Neural cell (in vitro differentiated cells): ENCODE data around the gene DNAH1. TPM values are rescaled to one million over a fixed set of nuclear protein-coding genes. Genes with fewer than 3 reads are reported as not detected.

Experiments
- H2AFZ ChIP-seq: fragments of 200-600, 300-800 bp; sonication (generic), shearing (Covaris generic); 2 replicates; pipeline ENCODE4 v1.6.0; 2014; ENCODE audit warnings: low read depth, mild to moderate bottlenecking, antibody characterized with exemption, low read length, moderate library complexity
- H3F3A ChIP-seq: fragments of 200-600 bp; shearing (Covaris generic); 2 replicates; pipeline ENCODE4 v1.6.1; 2016; ENCODE audit warnings: mild to moderate bottlenecking, moderate library complexity, mixed read lengths, antibody characterized with exemption, low read length; ENCODE audit not compliant: insufficient read depth, poor library complexity, severe bottlenecking
- H3K27ac ChIP-seq: fragments of 200-600, 300-800 bp; sonication (generic), shearing (Covaris generic); 2 replicates; pipeline ENCODE4 v1.5.1; 2014; ENCODE audit warnings: mild to moderate bottlenecking, low read length, moderate library complexity
- H3K27me3 ChIP-seq: fragments of 300-800, 200-600 bp; sonication (generic), shearing (Covaris generic); 2 replicates; pipeline ENCODE4 v1.6.0; 2014; ENCODE audit warnings: mild to moderate bottlenecking, low read depth, low read length, moderate library complexity; ENCODE audit not compliant: insufficient read depth
- H3K36me3 ChIP-seq: fragments of 300-800, 200-600 bp; sonication (generic), shearing (Covaris generic); 2 replicates; pipeline ENCODE4 v1.5.1; 2014; ENCODE audit warnings: mild to moderate bottlenecking, antibody characterized with exemption, low read length, moderate library complexity; ENCODE audit not compliant: insufficient read depth
- H3K4me2 ChIP-seq: fragments of 300-800, 200-600 bp; sonication (generic), shearing (Covaris generic); 2 replicates; pipeline ENCODE4 v1.6.0; 2014; ENCODE audit warnings: mild to moderate bottlenecking, low read length
- H3K4me3 ChIP-seq: fragments of 300-800, 200-600 bp; sonication (generic), shearing (Covaris generic); 2 replicates; pipeline ENCODE4 v1.5.1; 2014; ENCODE audit warnings: mild to moderate bottlenecking, low read length, moderate library complexity
- H3K79me2 ChIP-seq: fragments of 200-600 bp; shearing (Covaris generic); replicated peaks from 2 replicates; pipeline ENCODE4 v1.6.0; 2014; ENCODE audit warnings: mild to moderate bottlenecking, low read length, moderate library complexity; ENCODE audit not compliant: insufficient read depth
- H3K9ac ChIP-seq: fragments of 300-800, 200-600 bp; sonication (generic), shearing (Covaris generic); 2 replicates; pipeline ENCODE4 v1.6.1; 2016; ENCODE audit warnings: mild to moderate bottlenecking, low read length, mixed read lengths
- H3K9me2 ChIP-seq: fragments of 200-600 bp; shearing (Covaris generic); 2 replicates; pipeline ENCODE4 v1.6.1; 2016; ENCODE audit warnings: mild to moderate bottlenecking, low read length, mixed read lengths; ENCODE audit not compliant: insufficient read depth
- H3K9me3 ChIP-seq: fragments of 200-600, 300-800 bp; sonication (generic), shearing (Covaris generic); 2 replicates; pipeline ENCODE4 v1.6.1; 2016; ENCODE audit warnings: mild to moderate bottlenecking, mixed run types, low read length, moderate library complexity, mixed read lengths
- H4K20me1 ChIP-seq: fragments of 200-600 bp; shearing (Covaris generic); 2 replicates; pipeline ENCODE4 v1.6.1; 2016; ENCODE audit warnings: mild to moderate bottlenecking, mixed run types; ENCODE audit not compliant: insufficient read depth
- CTCF ChIP-seq: fragments of 450-650 bp; IDR thresholded peaks from 2 replicates; pipeline ENCODE4 v1.5.1; 2014; ENCODE audit warnings: antibody characterized with exemption, mild to moderate bottlenecking, moderate library complexity; ENCODE audit not compliant: poor library complexity, severe bottlenecking
- EP300 ChIP-seq: fragments of 450-650 bp; conservative IDR thresholded peaks from 2 replicates; pipeline ENCODE4 v1.6.1; 2014; ENCODE audit warnings: antibody characterized with exemption, mild to moderate bottlenecking, moderate library complexity; ENCODE audit not compliant: poor library complexity, severe bottlenecking
- EZH2 ChIP-seq: fragments of 200-600, 300-800 bp; shearing (Covaris generic), sonication (generic); IDR thresholded peaks from 2 replicates; pipeline ENCODE4 v1.6.1; 2014; ENCODE audit warnings: antibody characterized with exemption, low read length, borderline replicate concordance, mild to moderate bottlenecking; ENCODE audit not compliant: insufficient read depth, poor library complexity, severe bottlenecking
- MXI1 ChIP-seq: fragments of 450-650 bp; conservative IDR thresholded peaks from 2 replicates; pipeline ENCODE4 v1.6.1; 2014; ENCODE audit warnings: antibody characterized with exemption, mild to moderate bottlenecking; ENCODE audit not compliant: poor library complexity, severe bottlenecking
- POLR2AphosphoS5 ChIP-seq: IDR thresholded peaks from 2 replicates; pipeline ENCODE4 v1.6.1; 2012
- RAD21 ChIP-seq: fragments of 450-650 bp; conservative IDR thresholded peaks from 2 replicates; pipeline ENCODE4 v1.6.1; 2014; ENCODE audit warnings: antibody characterized with exemption, mild to moderate bottlenecking, moderate library complexity
- REST ChIP-seq: IDR thresholded peaks from 2 replicates; pipeline ENCODE4 v1.6.1; 2012; ENCODE audit warnings: borderline replicate concordance
- SMC3 ChIP-seq: fragments of 450-650 bp; conservative IDR thresholded peaks from 2 replicates; pipeline ENCODE4 v1.6.1; 2014; ENCODE audit warnings: antibody characterized with exemption, mild to moderate bottlenecking, moderate library complexity; ENCODE audit not compliant: poor library complexity
- TAF1 ChIP-seq: IDR thresholded peaks from 2 replicates; pipeline ENCODE4 v1.6.1; 2012; ENCODE audit warnings: low read depth
- polyA plus RNA-seq: library from polyadenylated mRNA; depleted of rRNA; stranded (reverse); fragments of >200 nt; gene quantifications from 2 replicates; pipeline ENCODE4 v1.2.3, GENCODE V29; 2014

The DNAH1 gene
- polyA plus RNA-seq, 1 donor from 2014 or later = 5.4 TPM

- Histone ChIP-seq H3K36me3 (no peaks in the 10 kb centered on the region), H3K27ac (no peak overlapping the region), H3K79me2 (no peaks in the 10 kb centered on the region), H3K4me3 (no peak overlapping the region), H3K9ac (no peak overlapping the region), H3K9me2 (no peaks in the 10 kb centered on the region), H4K20me1 (no peaks in the 10 kb centered on the region), H3K9me3 (no peaks in the 10 kb centered on the region), H3K4me2 (no peak overlapping the region), H3F3A (no peaks in the 10 kb centered on the region), H3K27me3 (no peaks in the 10 kb centered on the region), H2AFZ (no peak overlapping the region)
- no peak for TF ChIP-seq POLR2AphosphoS5
- TF ChIP-seq TAF1 = no peak
- TF ChIP-seq RAD21 = no peak
- TF ChIP-seq EZH2 = no peak
- TF ChIP-seq CTCF = no peak
- TF ChIP-seq SMC3 = no peak
These were observed 76.3 kb downstream of the DNAH1 start for GRCh38 chr3:52392216-52392930.

- Histone ChIP-seq H3K27ac (no peak overlapping the region), H3K4me3 (no peak overlapping the region), H3K9me3 (no peaks in the 10 kb centered on the region), H4K20me1 (no peaks in the 10 kb centered on the region), H3K79me2 (no peaks in the 10 kb centered on the region), H3K9ac (no peak overlapping the region), H3K36me3 (no peaks in the 10 kb centered on the region), H3K27me3 (no peaks in the 10 kb centered on the region), H2AFZ (no peak overlapping the region), H3K9me2 (no peaks in the 10 kb centered on the region), H3K4me2 (no peak overlapping the region), H3F3A (no peaks in the 10 kb centered on the region)
- TF ChIP-seq RAD21 = no peak
- no peak for TF ChIP-seq SMC3
- TF ChIP-seq EP300 = no peak
- TF ChIP-seq REST = no peak
- no peak for TF ChIP-seq POLR2AphosphoS5
- TF ChIP-seq EZH2 = no peak
- TF ChIP-seq TAF1 = no peak
- TF ChIP-seq MXI1 = no peak
These were observed 77.2 kb downstream of the DNAH1 start for GRCh38 chr3:52393131-52393807.
